GM21825 (cell line): ENCODE results near the gene OMG.
"Not testable (repeated sequence)": the region's sequence is repeated elsewhere in the genome, so short reads cannot be mapped to it uniquely, and the experiment has no call there.

Experiments used
- ATAC-seq: cut with Tn5 transposase; IDR thresholded peaks from one replicate; pipeline ENCODE4 v1.9.1; 2021; ENCODE audit warnings: mild to moderate bottlenecking, moderate library complexity; ENCODE audit not compliant: unreplicated experiment

Gene OMG

GRCh38 chr17:31297090-31297489 is at the start of gene OMG:
Gene OMG, minus strand, starts transcription at chr17:31297239. Its CDS starts 908 bp downstream, at chr17:31296331.
- no peak for ATAC-seq

GRCh38 chr17:31345191-31345747 is 48.2 kb upstream of the OMG start:
- not testable (repeated sequence) for ATAC-seq

GRCh38 chr17:31339906-31340661 is 43.0 kb upstream of the OMG start:
- no peak for ATAC-seq

GRCh38 chr17:31329221-31329620 is 32.2 kb upstream of the OMG start:
- no peak for ATAC-seq

GRCh38 chr17:31328160-31328535 is 31.1 kb upstream of the OMG start:
- no peak for ATAC-seq

GRCh38 chr17:31327534-31328159 is 30.6 kb upstream of the OMG start:
- no peak for ATAC-seq

- no peak for ATAC-seq
These were observed 26.5 kb upstream of the OMG start for GRCh38 chr17:31323551-31323950.

- no peak for ATAC-seq
These were observed 24.9 kb upstream of the OMG start for GRCh38 chr17:31321966-31322365.

- no peak for ATAC-seq
These were observed 24.4 kb upstream of the OMG start, which contains the start of gene EVI2A for GRCh38 chr17:31321481-31321880. Gene EVI2A, minus strand, starts transcription at chr17:31321622. Its CDS starts 2,609 bp downstream, at chr17:31319013.

GRCh38 chr17:31320791-31321190 is 23.8 kb upstream of the OMG start:
- no peak for ATAC-seq

- no peak for ATAC-seq
These were observed 23.2 kb upstream of the OMG start for GRCh38 chr17:31320241-31320640.

- no peak for ATAC-seq
These were observed 22.0 kb upstream of the OMG start for GRCh38 chr17:31318851-31319661.

- peak; percentile 30 for ATAC-seq
These were observed 21.3 kb upstream of the OMG start for GRCh38 chr17:31318298-31318801.

- ATAC-seq, result no peak
These were observed 17.7 kb upstream of the OMG start for GRCh38 chr17:31314782-31315100.

GRCh38 chr17:31313982-31314781 is 17.1 kb upstream of the OMG start, which contains the start of gene EVI2B:
Gene EVI2B, minus strand, starts transcription at chr17:31314054. Its CDS starts 8,445 bp downstream, at chr17:31305609.
- no peak for ATAC-seq

GRCh38 chr17:31312223-31312622 is 15.2 kb upstream of the OMG start:
- not testable (repeated sequence) for ATAC-seq

- no peak for ATAC-seq
These were observed 14.5 kb upstream of the OMG start for GRCh38 chr17:31311526-31311925.

- no peak for ATAC-seq
These were observed 13.8 kb upstream of the OMG start for GRCh38 chr17:31310886-31311285.

- ATAC-seq, result no peak
These were observed 13.2 kb upstream of the OMG start for GRCh38 chr17:31310260-31310659.

- no peak for ATAC-seq
These were observed 12.5 kb upstream of the OMG start for GRCh38 chr17:31309556-31309955.
